Measurements from ENCODE around the gene UNC93B1. TPM values are rescaled to one million over a fixed set of nuclear protein-coding genes. Genes with fewer than 3 reads are reported as not detected.

Gene UNC93B1
- total RNA-seq, 5 donors from 2014 or later (not counting 1 experiment from before 2014, with no cell fraction given), result 16.7 to 38.6 (median 27.8) TPM

DNA sequence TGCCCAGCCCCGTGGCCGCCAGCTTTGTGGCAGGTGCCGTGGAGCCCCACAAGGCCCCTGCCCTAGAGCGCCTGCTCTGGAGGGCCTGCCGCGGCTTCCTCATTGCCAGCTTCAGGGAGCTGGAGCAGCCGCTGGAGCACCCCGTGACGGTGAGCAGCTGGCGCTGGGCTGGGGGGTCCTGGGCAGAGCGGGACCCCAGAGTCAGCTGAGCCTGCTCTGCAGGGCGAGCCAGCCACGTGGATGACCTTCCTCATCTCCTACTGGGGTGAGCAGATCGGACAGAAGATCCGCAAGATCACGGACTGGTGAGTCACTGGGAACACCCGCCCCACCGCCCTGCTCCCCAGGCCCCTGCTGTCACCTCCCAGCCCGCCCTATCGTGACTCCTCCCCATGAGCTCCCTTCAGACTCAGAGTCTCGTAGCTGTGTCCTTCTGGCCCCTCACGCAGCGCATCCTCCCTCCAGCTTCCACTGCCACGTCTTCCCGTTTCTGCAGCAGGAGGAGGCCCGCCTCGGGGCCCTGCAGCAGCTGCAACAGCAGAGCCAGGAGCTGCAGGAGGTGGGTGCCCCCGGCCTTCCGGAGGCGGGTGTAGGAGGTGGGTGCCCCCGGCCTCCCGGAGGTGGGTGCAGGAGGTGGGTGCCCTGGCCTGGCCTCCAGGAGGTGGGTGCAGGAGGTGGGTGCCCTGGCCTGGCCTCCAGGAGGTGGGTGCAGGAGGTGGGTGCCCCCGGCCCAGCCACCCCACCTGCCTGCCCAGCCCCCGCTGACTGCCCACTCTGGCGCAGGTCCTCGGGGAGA is 39.6 kb upstream of the UNC93B1 start:
- no peak for ATAC-seq (replicated peaks in 1 of 4)
- Histone ChIP-seq H3K4me3 (ENCODE audit: control insufficient read depth in 1 of 2, extremely low read depth in 1 of 2, low read length in 1 of 2) (no peak overlapping the region), H3K4me1 (ENCODE audit: control insufficient read depth in 1 of 2, extremely low read depth in 1 of 2, insufficient read depth in 2 of 2, low read length in 2 of 2) (peaks cover 2 to 43% of the 10 kb centered on the region in 2 experiments), H3K36me3 (ENCODE audit: control insufficient read depth in 2 of 2, extremely low read depth in 1 of 2, insufficient read depth in 1 of 2, low read length in 1 of 2) (peaks cover 6 to 53% of the 10 kb centered on the region in 2 donors), H3K27me3 (replicated peaks in 1 of 2; ENCODE audit: control insufficient read depth in 2 of 2, extremely low read depth in 1 of 2, insufficient read depth in 2 of 2, low read length in 1 of 2) (no peaks in the 10 kb centered on the region), H3K27ac (ENCODE audit: low read length) (no peak overlapping the region), H3K9me3 (no peaks in the 10 kb centered on the region)
- no peak for DNase-seq
- Mint-ChIP-seq H3K4me3 (no peak overlapping the region), H3K27me3 (no peaks in the 10 kb centered on the region), H3K36me3 (peaks cover 3% of the 10 kb centered on the region), H3K4me1 (peaks cover 12 to 16% (median 12%) of the 10 kb centered on the region in 3 donors), H3K9me3 (no peaks in the 10 kb centered on the region), H3K27ac (no peak overlapping the region)
- POLR2A ChIA-PET, result interaction anchor here in 1 of 2 donors (0.7 kb wide), 1 partner anchor 80 kb away, joined by 6 read pairs; no protein-coding TSS in a partner anchor
- 93% methylated on average over 28 of the region's 36 CpGs for WGBS (ENCODE audit: insufficient coverage)
- CTCF ChIA-PET, result no interaction called here

DNA sequence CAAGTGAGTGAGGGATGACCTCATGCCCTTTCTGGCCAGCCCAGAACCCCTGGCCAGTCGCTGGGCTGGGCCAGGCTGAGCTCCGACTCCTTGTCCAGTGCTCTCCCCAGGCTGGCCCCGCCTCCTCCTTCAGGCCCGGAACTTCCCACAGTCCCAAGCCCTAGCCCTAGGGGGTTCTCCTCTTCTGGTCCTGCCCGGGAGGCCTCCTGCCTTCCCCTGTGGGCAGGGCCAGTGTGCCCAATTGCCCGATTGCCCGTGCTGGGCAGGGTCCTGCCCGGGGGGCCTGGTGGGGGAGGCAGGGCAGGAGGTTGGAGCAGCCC is 39.1 kb upstream of the UNC93B1 start:
- no peak overlapping the region for H3K27ac ChIP-seq (ENCODE audit: low read length)

DNA sequence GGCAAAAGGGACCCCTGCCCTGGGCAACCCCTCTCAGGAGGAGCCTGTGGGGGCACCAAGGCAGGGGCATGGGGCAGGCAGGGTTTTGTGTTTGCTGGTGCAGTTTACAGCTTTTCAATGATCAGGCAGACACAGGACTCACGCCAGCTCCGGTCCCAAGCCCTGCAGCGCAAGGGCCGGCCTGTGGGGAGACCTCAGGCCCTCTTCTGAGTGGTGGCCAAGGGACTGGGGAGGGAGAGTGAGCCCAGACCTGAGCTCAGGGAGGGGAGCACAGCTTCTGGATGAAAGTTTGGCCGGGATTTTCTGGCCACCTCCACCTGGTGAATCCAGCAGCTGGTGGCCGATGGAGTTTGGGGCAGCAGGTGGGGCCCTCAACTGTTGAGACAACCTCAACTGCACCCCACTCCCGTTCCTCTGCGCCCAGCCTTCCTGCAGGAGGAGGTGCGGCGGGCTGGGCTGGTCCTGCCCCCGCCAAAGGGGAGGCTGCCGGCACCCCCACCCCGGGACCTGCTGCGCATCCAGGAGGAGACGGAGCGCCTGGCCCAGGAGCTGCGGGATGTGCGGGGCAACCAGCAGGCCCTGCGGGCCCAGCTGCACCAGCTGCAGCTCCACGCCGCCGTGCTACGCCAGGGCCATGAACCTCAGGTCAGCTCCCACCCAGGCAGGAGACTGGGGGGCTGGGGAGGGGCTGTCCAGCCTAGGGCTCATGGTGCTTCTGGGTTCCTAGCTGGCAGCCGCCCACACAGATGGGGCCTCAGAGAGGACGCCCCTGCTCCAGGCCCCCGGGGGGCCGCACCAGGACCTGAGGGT is 38.5 kb upstream of the UNC93B1 start:
- no peak for ATAC-seq (replicated peaks in 1 of 4)

More for the DNA sequence above, 39.1 kb upstream of the UNC93B1 start:
- H3K27ac Mint-ChIP-seq, result no peak overlapping the region
- no peaks in the 10 kb centered on the region for H3K9me3 Mint-ChIP-seq
- H3K36me3 Mint-ChIP-seq, result peaks cover 3% of the 10 kb centered on the region
- H3K4me1 ChIP-seq (ENCODE audit: control insufficient read depth in 1 of 2, extremely low read depth in 1 of 2, insufficient read depth in 2 of 2, low read length in 2 of 2), result peaks cover 4 to 48% of the 10 kb centered on the region in 2 experiments
- peaks cover 12 to 16% (median 12%) of the 10 kb centered on the region in 3 donors for H3K4me1 Mint-ChIP-seq
- H3K36me3 ChIP-seq (ENCODE audit: control insufficient read depth in 2 of 2, extremely low read depth in 1 of 2, insufficient read depth in 1 of 2, low read length in 1 of 2), result peaks cover 6 to 50% of the 10 kb centered on the region in 2 donors
- no peak overlapping the region for H3K4me3 Mint-ChIP-seq
- 92% methylated on average over 3 of the region's 8 CpGs for WGBS (ENCODE audit: insufficient coverage)
- H3K27me3 ChIP-seq (replicated peaks in 1 of 2; ENCODE audit: control insufficient read depth in 2 of 2, extremely low read depth in 1 of 2, insufficient read depth in 2 of 2, low read length in 1 of 2), result no peaks in the 10 kb centered on the region
- no peaks in the 10 kb centered on the region for H3K9me3 ChIP-seq
- no peak overlapping the region for H3K4me3 ChIP-seq (ENCODE audit: control insufficient read depth in 1 of 2, extremely low read depth in 1 of 2, low read length in 1 of 2)
- no peaks in the 10 kb centered on the region for H3K27me3 Mint-ChIP-seq
- CTCF ChIA-PET, result no interaction called here
- no peak for DNase-seq
- POLR2A ChIA-PET, result no interaction called here
- ATAC-seq (replicated peaks in 1 of 4), result no peak

DNA sequence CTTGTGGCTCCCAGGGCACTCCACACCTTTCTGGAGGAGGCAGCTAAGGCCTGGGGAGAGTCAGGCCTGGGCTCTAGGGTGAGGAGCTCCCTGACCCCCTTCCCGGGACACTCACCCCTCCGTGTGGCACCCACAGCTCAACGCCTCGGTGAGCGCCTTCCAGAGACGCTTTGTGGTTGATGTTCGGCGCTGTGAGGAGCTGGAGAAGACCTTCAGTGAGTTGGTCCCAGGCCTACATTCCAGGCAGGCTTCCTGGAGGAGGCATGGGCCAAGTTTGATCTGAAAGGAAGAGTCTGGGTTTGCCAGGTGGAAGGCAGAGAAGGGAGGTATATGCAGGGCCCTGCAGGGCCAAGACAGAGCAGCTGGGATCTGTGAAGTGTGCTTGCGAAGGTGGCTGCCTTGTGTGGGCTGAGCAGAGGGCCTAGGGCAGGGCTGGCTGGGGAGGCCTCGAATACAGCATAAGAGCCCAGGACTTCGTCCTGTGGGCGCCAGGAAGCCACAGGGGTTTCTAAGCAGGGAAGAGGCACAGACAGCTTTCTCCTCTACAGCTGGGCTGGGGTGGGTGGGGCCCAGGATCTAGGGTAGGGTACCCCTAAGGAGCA is 37.8 kb upstream of the UNC93B1 start:
- H3K36me3 Mint-ChIP-seq, result no peaks in the 10 kb centered on the region
- Histone ChIP-seq H3K4me3 (ENCODE audit: control insufficient read depth in 1 of 2, extremely low read depth in 1 of 2, low read length in 1 of 2) (no peak overlapping the region), H3K9me3 (no peaks in the 10 kb centered on the region), H3K36me3 (ENCODE audit: control insufficient read depth in 2 of 2, extremely low read depth in 1 of 2, insufficient read depth in 1 of 2, low read length in 1 of 2) (peaks cover 6 to 44% of the 10 kb centered on the region in 2 donors), H3K27ac (ENCODE audit: low read length) (peak overlapping the region; percentile 79), H3K4me1 (ENCODE audit: control insufficient read depth in 1 of 2, extremely low read depth in 1 of 2, insufficient read depth in 2 of 2, low read length in 2 of 2) (peaks cover 4 to 61% of the 10 kb centered on the region in 2 experiments), H3K27me3 (replicated peaks in 1 of 2; ENCODE audit: control insufficient read depth in 2 of 2, extremely low read depth in 1 of 2, insufficient read depth in 2 of 2, low read length in 1 of 2) (no peaks in the 10 kb centered on the region)
- DNase-seq, result no peak
- no peak for ATAC-seq (replicated peaks in 1 of 4)
- no peaks in the 10 kb centered on the region for H3K9me3 Mint-ChIP-seq
- peak overlapping the region; percentile 73 to 83 for H3K27ac Mint-ChIP-seq
- no peaks in the 10 kb centered on the region for H3K27me3 Mint-ChIP-seq
- ChIA-PET POLR2A (interaction anchor here in 1 of 2 donors (0.6 kb wide), 1 partner anchor 49 kb away, joined by 4 read pairs; no protein-coding TSS in a partner anchor), CTCF (no interaction called here)
- WGBS (ENCODE audit: insufficient coverage), result 81% methylated on average over 10 of the region's 12 CpGs
- peak overlapping the region in 2 of 3 donors; percentile 49 to 93 for H3K4me3 Mint-ChIP-seq
- H3K4me1 Mint-ChIP-seq, result peaks cover 20 to 26% (median 20%) of the 10 kb centered on the region in 3 donors

More for the DNA sequence above, 38.5 kb upstream of the UNC93B1 start:
- H3K27me3 Mint-ChIP-seq, result no peaks in the 10 kb centered on the region
- H3K36me3 ChIP-seq (ENCODE audit: control insufficient read depth in 2 of 2, extremely low read depth in 1 of 2, insufficient read depth in 1 of 2, low read length in 1 of 2), result peaks cover 6 to 47% of the 10 kb centered on the region in 2 donors
- no peaks in the 10 kb centered on the region for H3K9me3 ChIP-seq
- no peak for DNase-seq
- 98% methylated on average over 18 of the region's 27 CpGs for WGBS (ENCODE audit: insufficient coverage)
- H3K4me3 ChIP-seq (ENCODE audit: control insufficient read depth in 1 of 2, extremely low read depth in 1 of 2, low read length in 1 of 2), result no peak overlapping the region
- ChIA-PET CTCF (no interaction called here), POLR2A (no interaction called here)
- peak overlapping the region in 1 of 2 donors; percentile 64 for H3K27ac Mint-ChIP-seq
- H3K27ac ChIP-seq (ENCODE audit: low read length), result no peak overlapping the region
- no peaks in the 10 kb centered on the region for H3K9me3 Mint-ChIP-seq
- H3K4me1 Mint-ChIP-seq, result peaks cover 13 to 19% (median 13%) of the 10 kb centered on the region in 3 donors
- H3K4me1 ChIP-seq (ENCODE audit: control insufficient read depth in 1 of 2, extremely low read depth in 1 of 2, insufficient read depth in 2 of 2, low read length in 2 of 2), result peaks cover 4 to 54% of the 10 kb centered on the region in 2 experiments
- H3K36me3 Mint-ChIP-seq, result peaks cover 2% of the 10 kb centered on the region
- no peaks in the 10 kb centered on the region for H3K27me3 ChIP-seq (replicated peaks in 1 of 2; ENCODE audit: control insufficient read depth in 2 of 2, extremely low read depth in 1 of 2, insufficient read depth in 2 of 2, low read length in 1 of 2)
- peak overlapping the region in 1 of 3 donors; percentile 93 for H3K4me3 Mint-ChIP-seq

DNA sequence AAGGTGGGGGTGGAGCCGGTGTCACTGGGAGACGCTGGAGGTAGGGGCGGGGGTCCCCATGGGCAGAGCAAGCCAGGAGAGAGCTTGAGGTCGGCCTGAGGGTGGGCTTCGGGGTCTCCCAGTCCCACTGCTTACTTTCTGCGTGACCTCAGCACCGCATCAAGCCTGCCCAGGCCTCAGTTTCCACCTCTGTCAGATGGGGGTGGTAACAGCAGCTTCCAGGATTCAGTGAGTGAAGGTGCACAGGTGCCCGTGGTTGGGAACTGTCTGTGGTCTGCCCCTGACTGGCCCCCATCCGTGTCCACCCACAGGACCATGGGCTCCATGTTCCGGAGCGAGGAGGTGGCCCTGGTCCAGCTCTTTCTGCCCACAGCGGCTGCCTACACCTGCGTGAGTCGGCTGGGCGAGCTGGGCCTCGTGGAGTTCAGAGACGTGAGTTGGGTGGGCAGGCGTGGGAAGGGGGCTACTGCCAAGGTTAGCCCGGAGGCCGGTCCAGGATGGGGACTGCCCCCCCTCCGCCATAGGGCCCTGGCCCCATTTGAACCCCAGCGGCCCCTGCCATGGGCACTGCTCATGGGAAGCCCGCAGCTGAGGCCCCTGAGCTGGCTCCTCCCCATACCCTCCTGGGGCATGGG is 37.2 kb upstream of the UNC93B1 start:
- H3K27me3 ChIP-seq (replicated peaks in 1 of 2; ENCODE audit: control insufficient read depth in 2 of 2, extremely low read depth in 1 of 2, insufficient read depth in 2 of 2, low read length in 1 of 2), result no peaks in the 10 kb centered on the region
- H3K36me3 ChIP-seq (ENCODE audit: control insufficient read depth in 2 of 2, extremely low read depth in 1 of 2, insufficient read depth in 1 of 2, low read length in 1 of 2), result peaks cover 6 to 38% of the 10 kb centered on the region in 2 donors
- no peak for DNase-seq
- Mint-ChIP-seq H3K4me1 (peaks cover 21 to 32% (median 21%) of the 10 kb centered on the region in 3 donors), H3K27ac (peak overlapping the region; percentile 91 to 94), H3K36me3 (no peaks in the 10 kb centered on the region), H3K4me3 (peak overlapping the region; percentile 84 to 93 (median 89)), H3K27me3 (no peaks in the 10 kb centered on the region), H3K9me3 (no peaks in the 10 kb centered on the region)
- peak overlapping the region; percentile 60 to 93 for H3K4me3 ChIP-seq (ENCODE audit: control insufficient read depth in 1 of 2, extremely low read depth in 1 of 2, low read length in 1 of 2)
- POLR2A ChIA-PET, result interaction anchor here in 1 of 2 donors (0.6 kb wide), 1 partner anchor 50 kb away, joined by 4 read pairs; no protein-coding TSS in a partner anchor
- CTCF ChIA-PET, result no interaction called here
- H3K4me1 ChIP-seq (ENCODE audit: control insufficient read depth in 1 of 2, extremely low read depth in 1 of 2, insufficient read depth in 2 of 2, low read length in 2 of 2), result peaks cover 4 to 67% of the 10 kb centered on the region in 2 experiments
- H3K9me3 ChIP-seq, result no peaks in the 10 kb centered on the region
- peak overlapping the region; percentile 79 for H3K27ac ChIP-seq (ENCODE audit: low read length)
- ATAC-seq (replicated peaks in 1 of 4), result no peak
- WGBS (ENCODE audit: insufficient coverage), result 78% methylated on average over 15 of the region's 23 CpGs
